ENCODE data around the gene CALCA. TPM values are rescaled to one million over a fixed set of nuclear protein-coding genes. Genes with fewer than 3 reads are reported as not detected.

Gene CALCA
- total RNA-seq, 2 experiments from 2014 or later = not detected

GRCh38 chr11:14942745-14943144, 29.4 kb downstream of the CALCA start:
- DNase-seq (no peak), ATAC-seq (no peak)
- CTCF ChIA-PET = interaction anchor here (0.8 to 3.2 kb wide), 4 partner anchors 8 to 35 kb away, joined by 3 to 20 read pairs (median 7); no protein-coding TSS in a partner anchor
- POLR2A ChIA-PET = no interaction called here
- H3K4me3 Mint-ChIP-seq = no peak overlapping the region
- peaks cover 2% of the 10 kb centered on the region for H3K36me3 Mint-ChIP-seq (ENCODE audit: low read depth)
- no peaks in the 10 kb centered on the region for H3K4me1 Mint-ChIP-seq
- no peaks in the 10 kb centered on the region for H3K27me3 Mint-ChIP-seq
- no peak overlapping the region for H3K27ac Mint-ChIP-seq
- intact Hi-C loops (cut with DNase I, micrococcal nuclease) = no loop called here
- H3K9me3 Mint-ChIP-seq (ENCODE audit: low read depth) = no peaks in the 10 kb centered on the region

GRCh38 chr11:14938936-14939335, 33.2 kb downstream of the CALCA start:
- H3K36me3 Mint-ChIP-seq (ENCODE audit: low read depth) = peaks cover 2% of the 10 kb centered on the region
- no peak for ATAC-seq
- H3K27me3 Mint-ChIP-seq = no peaks in the 10 kb centered on the region
- no peaks in the 10 kb centered on the region for H3K9me3 Mint-ChIP-seq (ENCODE audit: low read depth)
- no peaks in the 10 kb centered on the region for H3K4me1 Mint-ChIP-seq
- ChIA-PET CTCF (interaction anchor here (0.6 kb wide), 1 partner anchor 63 kb away, joined by 3 read pairs; no protein-coding TSS in a partner anchor), POLR2A (no interaction called here)
- intact Hi-C loops (cut with DNase I, micrococcal nuclease) = no loop called here
- no peak overlapping the region for H3K27ac Mint-ChIP-seq
- no peak overlapping the region for H3K4me3 Mint-ChIP-seq
- DNase-seq = no peak

DNA sequence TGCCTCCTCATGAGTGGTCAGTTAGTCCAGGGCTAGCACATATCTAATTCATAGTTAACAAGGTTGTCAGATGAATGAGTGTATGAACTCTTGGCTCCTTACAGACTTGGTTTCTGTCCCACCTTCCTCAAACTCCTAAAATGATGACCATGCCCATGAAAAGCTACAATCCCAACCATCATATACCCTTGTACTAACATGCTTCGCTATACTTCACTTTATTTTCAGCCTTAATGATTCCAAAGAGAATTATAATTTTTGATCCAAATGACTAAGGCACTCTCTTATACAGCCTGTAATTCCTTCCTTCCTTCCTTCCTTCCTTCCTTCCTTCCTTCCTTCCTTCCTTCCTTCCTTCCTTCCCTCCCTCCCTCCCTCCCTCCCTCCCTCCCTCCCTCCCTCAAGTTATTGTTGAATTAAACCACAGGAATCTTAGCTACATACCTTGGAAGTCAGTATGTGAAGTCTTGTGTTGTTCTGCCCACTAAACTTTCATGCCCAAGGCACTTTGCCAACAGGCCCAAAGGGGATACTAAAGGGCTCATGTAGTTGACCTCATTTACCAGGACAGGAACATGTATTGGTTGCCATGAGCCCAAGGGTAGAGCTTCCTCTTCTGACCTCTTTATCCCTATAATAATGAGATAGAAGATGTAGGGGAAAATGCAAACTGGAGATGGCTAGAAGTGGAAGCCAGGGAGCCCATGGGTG, 37.4 kb downstream of the CALCA start:
- no peak overlapping the region for H3K27ac Mint-ChIP-seq
- ChIA-PET POLR2A (no interaction called here), CTCF (interaction anchor here (0.6 kb wide), 1 partner anchor 273 kb away, joined by 3 read pairs; no protein-coding TSS in a partner anchor)
- intact Hi-C loops (cut with DNase I, micrococcal nuclease) = no loop called here
- H3K27me3 Mint-ChIP-seq = no peaks in the 10 kb centered on the region
- no peak overlapping the region for H3K4me3 Mint-ChIP-seq
- no peaks in the 10 kb centered on the region for H3K4me1 Mint-ChIP-seq
- H3K36me3 Mint-ChIP-seq (ENCODE audit: low read depth) = peaks cover 2% of the 10 kb centered on the region
- no peaks in the 10 kb centered on the region for H3K9me3 Mint-ChIP-seq (ENCODE audit: low read depth)
- no peak for ATAC-seq
- no peak for DNase-seq

DNA sequence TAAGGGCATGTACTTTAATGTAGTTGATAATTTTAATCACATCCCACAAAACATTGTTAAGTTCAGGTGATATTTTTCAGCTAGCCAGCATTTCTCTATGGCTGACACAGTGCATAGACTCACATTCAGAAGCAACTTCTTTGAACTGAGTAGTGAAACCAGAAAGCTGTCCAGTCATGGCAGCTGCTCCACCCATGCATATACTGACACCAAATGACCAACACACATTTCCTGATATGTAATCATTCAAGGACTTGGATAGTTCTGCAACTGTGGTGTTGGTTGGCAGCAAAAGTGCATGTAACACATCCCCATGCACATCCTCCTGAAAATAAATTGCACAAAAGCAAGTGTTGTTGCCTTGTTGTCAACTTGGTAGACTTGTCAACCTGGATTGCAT, 39.7 kb downstream of the CALCA start:
- no peak overlapping the region for H3K4me3 Mint-ChIP-seq
- intact Hi-C loops (cut with DNase I, micrococcal nuclease) = no loop called here
- H3K9me3 Mint-ChIP-seq (ENCODE audit: low read depth) = peaks cover 5% of the 10 kb centered on the region
- no peaks in the 10 kb centered on the region for H3K27me3 Mint-ChIP-seq
- DNase-seq = no peak
- peaks cover 4% of the 10 kb centered on the region for H3K36me3 Mint-ChIP-seq (ENCODE audit: low read depth)
- no peaks in the 10 kb centered on the region for H3K4me1 Mint-ChIP-seq
- ATAC-seq = no peak
- POLR2A ChIA-PET = no interaction called here
- CTCF ChIA-PET = no interaction called here
- no peak overlapping the region for H3K27ac Mint-ChIP-seq

DNA sequence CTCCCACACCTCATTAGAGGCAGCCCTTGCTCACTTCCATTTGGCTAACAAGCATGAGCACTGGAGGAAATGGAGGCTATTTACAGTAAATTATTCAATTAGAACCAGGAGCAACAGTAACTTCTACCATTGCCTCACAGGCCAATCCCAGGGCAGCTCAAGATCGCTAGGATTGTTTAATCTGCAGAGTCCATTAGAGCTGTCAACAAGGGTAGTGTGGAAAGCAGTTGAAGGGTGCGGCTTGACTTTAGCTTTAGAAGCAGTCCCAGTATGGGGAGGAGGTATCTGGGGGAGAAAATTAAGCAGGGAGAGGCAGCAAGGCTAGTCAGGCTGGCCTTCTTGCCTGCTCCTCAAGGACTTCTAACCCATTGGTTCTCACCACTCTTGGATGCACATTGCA, 41.8 kb downstream of the CALCA start:
- CTCF ChIA-PET = interaction anchor here (1.0 kb wide), 1 partner anchor 12 kb away, joined by 3 read pairs; no protein-coding TSS in a partner anchor

DNA sequence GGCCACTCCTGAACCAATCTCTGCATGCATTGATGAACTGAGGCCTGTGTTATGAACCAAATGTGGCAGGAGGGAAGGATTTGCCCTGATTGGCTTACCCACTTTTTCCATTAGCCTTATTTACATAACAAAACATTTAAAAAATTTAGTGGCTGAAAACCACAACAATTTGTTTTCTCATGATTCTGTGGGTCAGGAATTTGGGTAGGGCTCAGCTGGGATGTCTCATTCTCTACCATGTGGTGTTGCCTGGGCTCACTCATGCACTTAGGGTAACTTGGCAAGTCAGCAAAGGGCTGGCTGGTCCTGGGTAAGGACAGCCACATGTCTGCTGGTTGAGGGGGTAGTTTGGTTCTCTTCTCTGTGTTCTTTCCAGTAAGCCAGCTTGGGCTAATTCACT, 45.0 kb downstream of the CALCA start:
- ATAC-seq (no peak), DNase-seq (no peak)
- intact Hi-C loops (cut with DNase I, micrococcal nuclease) = no loop called here
- CTCF ChIA-PET = no interaction called here
- H3K27ac Mint-ChIP-seq = no peak overlapping the region
- peaks cover 4% of the 10 kb centered on the region for H3K36me3 Mint-ChIP-seq (ENCODE audit: low read depth)
- no peak overlapping the region for H3K4me3 Mint-ChIP-seq
- H3K4me1 Mint-ChIP-seq = no peaks in the 10 kb centered on the region
- H3K27me3 Mint-ChIP-seq = no peaks in the 10 kb centered on the region
- POLR2A ChIA-PET = no interaction called here
- peaks cover 5% of the 10 kb centered on the region for H3K9me3 Mint-ChIP-seq (ENCODE audit: low read depth)

More for the DNA sequence above, 41.8 kb downstream of the CALCA start:
- peaks cover 5% of the 10 kb centered on the region for H3K9me3 Mint-ChIP-seq (ENCODE audit: low read depth)
- DNase-seq = no peak
- peaks cover 4% of the 10 kb centered on the region for H3K36me3 Mint-ChIP-seq (ENCODE audit: low read depth)
- intact Hi-C loops (cut with DNase I, micrococcal nuclease) = no loop called here
- no peaks in the 10 kb centered on the region for H3K27me3 Mint-ChIP-seq
- H3K4me3 Mint-ChIP-seq = no peak overlapping the region
- POLR2A ChIA-PET = no interaction called here
- H3K27ac Mint-ChIP-seq = no peak overlapping the region
- H3K4me1 Mint-ChIP-seq = no peaks in the 10 kb centered on the region
- ATAC-seq = no peak

DNA sequence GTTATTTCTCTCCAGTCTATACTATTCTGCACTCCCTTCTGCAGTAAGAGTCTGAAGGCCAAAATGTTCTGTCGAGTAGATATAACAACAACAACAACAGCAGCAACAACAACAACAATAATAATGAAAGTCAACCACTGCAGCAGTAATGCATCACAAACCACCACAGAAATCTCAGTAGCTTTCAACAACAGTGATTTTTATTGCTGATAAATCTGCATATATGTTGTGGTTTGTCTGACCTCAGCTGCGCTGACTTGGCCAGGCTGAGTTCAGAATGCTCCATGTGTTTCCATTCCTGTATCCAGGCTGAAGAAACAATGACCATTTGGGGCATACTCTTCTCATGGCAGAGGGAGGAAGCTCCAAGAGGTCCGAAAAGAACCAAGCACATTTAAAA, 47.8 kb downstream of the CALCA start:
- DNase-seq (no peak), ATAC-seq (no peak)
- Mint-ChIP-seq H3K4me1 (no peaks in the 10 kb centered on the region), H3K36me3 (ENCODE audit: low read depth) (peaks cover 4% of the 10 kb centered on the region), H3K9me3 (ENCODE audit: low read depth) (peaks cover 5% of the 10 kb centered on the region), H3K4me3 (no peak overlapping the region), H3K27me3 (no peaks in the 10 kb centered on the region), H3K27ac (no peak overlapping the region)
- ChIA-PET POLR2A (no interaction called here), CTCF (interaction anchor here (0.8 to 1.1 kb wide), 3 partner anchors 16 to 82 kb away, joined by 3 to 6 read pairs (median 5); no protein-coding TSS in a partner anchor)
- intact Hi-C loops (cut with DNase I, micrococcal nuclease) = no loop called here

Other genes starting within 250 kb of the CALCA start
- 10 to 100 TPM; 13.1 to 14.8 TPM for gene CYP2R1, start 80.1 kb downstream of the CALCA start, total RNA-seq
- gene CALCB, start 101.2 kb upstream of the CALCA start, total RNA-seq = 1 to 10 TPM; 3.5 to 6.8 TPM
- gene INSC, start 142.6 kb upstream of the CALCA start, total RNA-seq = under 1 TPM; 0.64 to 0.69 TPM

Data from activated CD4-positive, alpha-beta T cell treated with anti-CD3 and anti-CD28 coated beads for 36 hours (primary cell).